Fibroblast of skin of right biceps (primary cell): ENCODE results near the gene NBDY.
A peak's percentile ranks its signal among the peaks of the same experiment; 100 is the strongest.
"Not testable (repeated sequence)": the region's sequence is repeated elsewhere in the genome, so short reads cannot be mapped to it uniquely, and the experiment has no call there.

Experiments
- DNase-seq: peaks from one replicate; pipeline ENCODE4 v3.0.0-alpha.2; 2013

NBDY gene

DNA sequence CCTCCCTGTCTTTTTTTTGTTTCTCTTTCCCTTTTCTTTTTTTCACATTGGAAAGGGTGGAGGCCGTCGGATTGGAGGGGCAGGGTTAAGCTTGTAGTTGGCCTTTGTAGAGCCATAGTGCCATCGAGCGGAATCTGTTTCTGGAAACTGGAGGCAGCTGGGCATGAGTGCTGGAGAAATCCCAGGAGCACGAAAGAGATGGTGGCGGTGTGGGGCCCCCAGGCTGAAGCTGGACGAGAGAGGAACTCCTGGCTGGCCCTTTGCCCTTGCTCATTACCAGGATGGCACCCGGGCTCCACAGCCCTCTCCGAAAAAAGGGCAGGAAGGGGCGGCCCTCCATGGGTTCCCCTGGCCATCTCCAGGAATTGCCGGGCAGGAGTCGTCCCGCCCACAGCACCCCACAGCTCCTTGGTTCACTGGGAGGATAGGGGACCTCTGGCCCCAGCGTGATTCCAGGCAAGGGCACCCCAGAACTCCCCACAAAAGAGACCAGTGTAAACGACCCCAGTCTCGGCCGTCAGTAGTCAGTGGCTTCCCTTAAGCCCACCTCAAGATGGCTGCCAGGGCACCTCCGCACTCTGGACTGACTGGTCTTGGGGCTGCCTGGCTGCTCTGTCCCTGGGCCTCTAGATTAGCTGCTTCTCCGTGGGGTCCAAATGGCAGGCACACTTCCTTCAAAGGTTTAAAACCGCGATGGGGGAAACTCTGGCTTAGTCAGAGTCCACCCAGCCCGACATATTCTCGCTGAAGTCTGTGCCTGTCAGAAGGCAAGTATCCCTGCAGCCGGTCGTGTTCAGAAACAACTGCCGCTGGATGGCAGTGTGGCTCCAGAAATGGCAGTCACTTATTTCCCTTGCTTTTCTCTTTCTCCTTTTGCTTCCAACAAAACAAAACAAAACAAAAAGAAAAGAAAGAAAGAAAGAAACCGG lies 74.1 kb downstream of the NBDY start:
- DNase-seq = peak; percentile 49

- no peak for DNase-seq
Observed at GRCh38 chrX:56803850-56804681, 75.0 kb downstream of the NBDY start.

- DNase-seq = no peak
Observed at GRCh38 chrX:56804867-56805266, 75.8 kb downstream of the NBDY start.

DNA sequence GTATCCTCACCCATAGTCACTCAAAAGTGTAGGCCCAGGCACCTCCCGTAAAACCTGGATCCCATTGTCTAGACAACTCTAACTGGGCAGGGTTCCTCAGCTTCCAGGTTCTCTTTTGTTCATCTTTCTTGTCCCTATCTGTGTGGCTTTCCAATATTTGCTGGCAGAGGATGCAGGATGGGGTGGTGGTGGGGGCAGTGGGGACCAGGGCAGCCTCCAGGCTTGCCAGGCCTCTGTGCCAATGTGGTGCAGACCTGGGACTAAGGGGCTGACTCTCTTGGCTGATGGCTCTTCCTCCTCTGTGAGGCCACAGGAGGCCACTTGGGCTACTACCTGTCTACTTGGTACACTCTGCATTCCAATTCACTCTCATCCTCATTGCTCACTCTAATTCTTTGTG lies 76.4 kb downstream of the NBDY start:
- no peak for DNase-seq

DNA sequence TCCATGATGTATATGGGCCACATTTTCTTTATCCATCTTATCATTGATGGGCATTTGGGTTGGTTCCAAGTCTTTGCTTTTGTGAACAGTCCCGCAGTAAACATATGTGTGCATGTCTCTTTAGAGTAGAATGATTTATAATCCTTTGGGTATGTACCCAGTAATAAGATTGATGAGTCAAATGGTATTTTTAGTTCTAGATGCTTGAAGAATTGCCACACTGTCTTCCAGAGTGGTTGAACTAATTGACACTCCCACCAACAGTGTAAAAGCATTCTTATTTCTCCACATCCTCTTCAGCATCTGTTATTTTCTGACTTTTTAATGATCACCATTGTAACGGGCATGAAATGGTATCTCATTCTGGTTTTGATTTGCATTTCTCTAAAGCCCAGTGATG lies 77.1 kb downstream of the NBDY start:
- not testable (repeated sequence) for DNase-seq

DNA sequence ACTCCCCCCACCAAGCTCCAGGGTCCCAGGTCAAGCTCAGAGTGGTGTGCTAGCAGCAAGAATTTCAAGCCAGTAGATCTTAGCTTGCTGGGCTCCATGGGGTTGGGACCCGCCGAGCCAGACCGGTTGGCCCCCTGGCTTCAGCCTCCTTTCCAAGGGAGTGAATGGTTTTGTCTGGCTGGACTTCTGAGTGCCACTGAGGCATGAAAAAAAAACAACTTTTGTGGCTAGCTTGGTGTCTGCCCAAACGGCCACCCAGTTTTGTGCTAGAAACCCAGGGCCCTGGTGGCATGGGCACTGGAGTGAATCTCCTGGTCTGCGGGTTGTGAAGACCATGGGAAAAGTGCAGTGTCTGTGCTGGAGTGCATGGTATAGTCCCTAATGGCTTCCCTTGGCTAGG lies 82.6 kb downstream of the NBDY start:
- no peak for DNase-seq

DNA sequence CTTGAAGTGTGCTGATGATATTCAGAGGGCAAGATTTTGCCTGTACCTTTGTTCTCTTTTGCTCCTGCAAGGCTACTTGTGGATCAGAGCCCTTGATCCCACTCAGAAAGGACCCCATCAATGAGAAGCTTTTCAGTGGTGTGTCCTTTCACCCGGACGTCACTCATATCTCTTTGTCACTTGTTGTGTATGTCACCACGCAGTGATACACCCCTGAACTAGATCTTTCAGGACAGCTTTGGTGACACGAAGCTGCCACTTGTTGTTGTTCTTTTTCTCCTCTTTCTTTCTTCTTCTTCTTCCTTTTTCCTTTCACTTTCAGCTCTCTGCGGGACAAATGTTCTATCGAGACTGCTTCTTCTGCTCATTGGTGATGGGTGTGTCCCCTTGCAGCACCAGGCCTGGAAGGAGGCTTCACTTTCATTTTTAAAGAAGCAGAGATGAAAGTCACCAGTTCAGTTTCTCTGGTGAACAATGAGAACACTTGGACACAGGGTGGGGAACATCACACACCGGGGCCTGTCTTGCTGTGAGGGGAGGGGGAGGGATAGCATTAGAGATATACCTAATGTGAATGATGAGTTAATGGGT lies 83.6 kb downstream of the NBDY start:
- DNase-seq = no peak

GRCh38 chrX:56813318-56813837 lies 84.3 kb downstream of the NBDY start:
- no peak for DNase-seq

DNA sequence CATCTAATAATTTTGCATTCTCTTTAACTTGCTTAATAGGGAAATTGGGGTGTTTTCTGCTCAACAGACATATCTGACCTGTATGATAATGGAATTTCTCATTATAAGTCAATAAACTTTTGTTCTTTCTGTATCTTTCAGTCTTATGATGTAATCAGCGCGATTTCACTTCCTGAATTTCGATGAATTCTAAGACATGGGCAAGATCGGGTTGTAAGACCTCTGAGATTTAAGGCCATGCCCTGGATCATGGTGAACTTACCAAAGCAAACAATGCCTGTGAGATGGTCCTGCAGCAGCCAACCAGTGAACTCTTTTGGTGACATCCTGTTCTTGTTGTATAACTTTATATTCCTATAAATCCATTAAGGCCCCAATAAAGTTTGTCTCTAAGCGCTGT lies 88.1 kb downstream of the NBDY start:
- no peak for DNase-seq

DNA sequence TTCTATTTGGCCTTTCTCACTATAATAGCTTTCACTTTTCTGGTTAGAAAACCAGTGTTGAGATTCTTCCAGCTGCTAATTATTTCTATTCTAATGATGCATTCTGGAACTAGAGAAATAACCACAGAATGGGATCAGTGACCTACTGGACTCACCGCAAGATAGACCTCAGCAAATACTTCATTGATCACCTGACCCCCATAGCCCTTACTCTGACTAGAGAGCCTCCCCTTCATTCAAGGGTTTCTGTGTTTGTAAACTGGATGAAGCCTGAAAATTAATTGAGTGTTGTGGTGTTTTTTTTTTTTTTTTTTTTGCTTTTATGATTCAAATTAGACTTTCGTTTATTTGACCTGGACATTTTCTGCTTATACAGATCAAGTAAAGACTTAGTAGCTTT lies 97.0 kb downstream of the NBDY start:
- no peak for DNase-seq

DNA sequence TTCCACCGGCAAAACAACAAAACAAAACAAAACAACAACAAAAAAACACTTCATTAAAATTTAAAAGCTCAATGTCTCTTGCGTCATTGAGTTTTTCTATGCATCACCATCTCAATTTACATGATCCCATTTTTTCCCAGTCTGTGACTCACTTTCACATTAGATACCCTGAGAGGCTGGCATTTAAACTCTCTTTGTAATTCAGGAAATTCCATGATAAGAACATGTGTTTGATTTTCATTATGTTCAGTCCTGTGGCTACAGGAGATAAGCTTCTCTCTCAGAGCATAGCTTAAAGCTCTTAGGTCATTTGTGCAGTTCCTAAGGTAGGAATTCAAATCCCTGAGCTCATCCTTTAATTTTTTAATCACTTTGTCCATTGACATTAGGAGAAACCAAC lies 104.6 kb downstream of the NBDY start:
- no peak for DNase-seq

GRCh38 chrX:56853436-56853835 lies 124.4 kb downstream of the NBDY start:
- no peak for DNase-seq

DNA sequence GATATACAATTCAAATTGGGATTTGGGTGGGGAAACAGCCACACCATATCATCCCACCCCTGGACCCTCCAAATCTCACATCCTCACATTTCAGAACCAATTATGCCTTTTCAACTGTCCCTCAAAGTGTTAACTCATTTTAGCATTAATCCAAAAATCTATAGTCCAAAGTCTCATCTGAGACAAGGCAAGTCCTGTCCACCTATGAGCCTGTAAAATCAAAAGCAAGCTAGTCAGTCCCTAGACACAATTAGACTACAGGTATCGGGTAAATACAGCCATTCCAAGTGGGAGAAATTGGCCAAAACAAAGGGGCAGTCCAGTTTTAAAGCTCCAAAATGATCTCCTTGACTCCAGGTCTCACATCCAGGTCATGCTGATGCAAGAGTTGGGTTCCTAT lies 128.0 kb downstream of the NBDY start:
- DNase-seq = no peak

DNA sequence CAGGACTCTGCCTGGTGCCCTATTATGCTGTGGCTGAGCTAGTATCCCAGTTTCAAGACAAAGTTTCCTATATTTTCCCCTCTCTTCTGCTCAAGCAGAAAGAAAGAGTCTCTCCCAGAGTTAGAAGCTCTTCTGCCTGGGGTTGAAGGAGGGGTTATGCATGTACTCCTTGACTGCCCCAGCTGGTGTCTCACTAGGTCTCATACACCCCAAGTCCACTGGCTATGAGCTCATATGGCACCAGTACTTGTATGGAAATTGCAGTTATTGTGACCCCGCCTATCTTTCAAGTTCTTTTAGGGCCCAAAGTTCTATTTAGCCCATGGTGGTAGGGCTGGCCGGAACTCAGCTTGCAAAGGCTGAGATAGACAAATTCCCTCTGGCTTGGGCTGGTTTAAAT lies 131.8 kb downstream of the NBDY start:
- DNase-seq = no peak
